Pons (tissue), 1 donor: ENCODE measurements around the gene SYNRG.
"Not testable (repeated sequence)": the region's sequence is repeated elsewhere in the genome, so short reads cannot be mapped to it uniquely, and the experiment has no call there.

ENCODE experiments used
- DNase-seq: peaks from one replicate; pipeline ENCODE4 v3.0.0-alpha.2; 2016; ENCODE audit warnings: low spot score

SYNRG gene, protein sequence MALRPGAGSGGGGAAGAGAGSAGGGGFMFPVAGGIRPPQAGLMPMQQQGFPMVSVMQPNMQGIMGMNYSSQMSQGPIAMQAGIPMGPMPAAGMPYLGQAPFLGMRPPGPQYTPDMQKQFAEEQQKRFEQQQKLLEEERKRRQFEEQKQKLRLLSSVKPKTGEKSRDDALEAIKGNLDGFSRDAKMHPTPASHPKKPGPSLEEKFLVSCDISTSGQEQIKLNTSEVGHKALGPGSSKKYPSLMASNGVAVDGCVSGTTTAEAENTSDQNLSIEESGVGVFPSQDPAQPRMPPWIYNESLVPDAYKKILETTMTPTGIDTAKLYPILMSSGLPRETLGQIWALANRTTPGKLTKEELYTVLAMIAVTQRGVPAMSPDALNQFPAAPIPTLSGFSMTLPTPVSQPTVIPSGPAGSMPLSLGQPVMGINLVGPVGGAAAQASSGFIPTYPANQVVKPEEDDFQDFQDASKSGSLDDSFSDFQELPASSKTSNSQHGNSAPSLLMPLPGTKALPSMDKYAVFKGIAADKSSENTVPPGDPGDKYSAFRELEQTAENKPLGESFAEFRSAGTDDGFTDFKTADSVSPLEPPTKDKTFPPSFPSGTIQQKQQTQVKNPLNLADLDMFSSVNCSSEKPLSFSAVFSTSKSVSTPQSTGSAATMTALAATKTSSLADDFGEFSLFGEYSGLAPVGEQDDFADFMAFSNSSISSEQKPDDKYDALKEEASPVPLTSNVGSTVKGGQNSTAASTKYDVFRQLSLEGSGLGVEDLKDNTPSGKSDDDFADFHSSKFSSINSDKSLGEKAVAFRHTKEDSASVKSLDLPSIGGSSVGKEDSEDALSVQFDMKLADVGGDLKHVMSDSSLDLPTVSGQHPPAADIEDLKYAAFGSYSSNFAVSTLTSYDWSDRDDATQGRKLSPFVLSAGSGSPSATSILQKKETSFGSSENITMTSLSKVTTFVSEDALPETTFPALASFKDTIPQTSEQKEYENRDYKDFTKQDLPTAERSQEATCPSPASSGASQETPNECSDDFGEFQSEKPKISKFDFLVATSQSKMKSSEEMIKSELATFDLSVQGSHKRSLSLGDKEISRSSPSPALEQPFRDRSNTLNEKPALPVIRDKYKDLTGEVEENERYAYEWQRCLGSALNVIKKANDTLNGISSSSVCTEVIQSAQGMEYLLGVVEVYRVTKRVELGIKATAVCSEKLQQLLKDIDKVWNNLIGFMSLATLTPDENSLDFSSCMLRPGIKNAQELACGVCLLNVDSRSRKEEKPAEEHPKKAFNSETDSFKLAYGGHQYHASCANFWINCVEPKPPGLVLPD (N-terminal part only)

GRCh38 chr17:37609170-37610040, at the start of gene SYNRG:
TSS of gene SYNRG (minus strand) at chr17:37609418. CDS start at chr17:37609355, 63 bp downstream.
- peak; percentile 94 for DNase-seq

DNA sequence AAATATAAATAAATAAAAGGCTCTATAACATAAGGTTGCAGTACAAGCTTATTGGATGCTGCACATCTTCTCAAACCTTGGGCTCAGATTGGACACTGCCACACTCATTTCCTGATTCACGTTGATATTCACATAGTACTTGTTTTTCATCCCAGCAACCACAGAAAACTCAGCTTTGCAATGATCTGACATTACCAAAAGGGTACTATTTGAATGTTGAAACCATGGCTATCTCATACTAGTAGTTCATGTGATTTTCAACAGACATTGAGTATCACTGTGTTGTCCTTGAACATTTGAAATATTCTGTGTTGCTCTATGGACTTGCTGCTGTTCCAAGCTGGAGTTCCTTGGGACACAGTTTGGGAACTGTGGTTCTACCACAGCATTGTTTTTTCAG, 48.0 kb upstream of the SYNRG start:
- DNase-seq: no peak

DNA sequence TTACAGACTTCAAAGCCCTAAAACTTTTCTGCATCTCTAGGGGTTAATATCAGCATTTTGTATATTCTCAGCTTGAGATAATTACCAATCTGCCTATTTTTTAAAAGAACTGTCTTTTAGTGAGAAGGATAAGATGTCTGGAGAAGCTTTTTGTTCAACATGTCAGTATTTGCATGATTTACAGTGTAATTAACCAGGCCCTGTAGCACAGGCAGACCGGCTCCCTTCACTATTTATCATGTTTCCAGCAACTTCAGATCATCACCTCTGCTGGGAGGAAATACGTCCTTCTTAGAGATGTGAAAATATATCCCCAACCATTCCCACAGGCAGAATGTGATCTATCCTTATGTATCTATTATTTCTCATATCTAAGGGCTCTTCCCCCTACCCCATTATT, 42.6 kb upstream of the SYNRG start:
- DNase-seq: no peak

- DNase-seq: peak; percentile 64
Observed at GRCh38 chr17:37650419-37651003, 41.3 kb upstream of the SYNRG start.

GRCh38 chr17:37648555-37648954, 39.3 kb upstream of the SYNRG start:
- DNase-seq: no peak

DNA sequence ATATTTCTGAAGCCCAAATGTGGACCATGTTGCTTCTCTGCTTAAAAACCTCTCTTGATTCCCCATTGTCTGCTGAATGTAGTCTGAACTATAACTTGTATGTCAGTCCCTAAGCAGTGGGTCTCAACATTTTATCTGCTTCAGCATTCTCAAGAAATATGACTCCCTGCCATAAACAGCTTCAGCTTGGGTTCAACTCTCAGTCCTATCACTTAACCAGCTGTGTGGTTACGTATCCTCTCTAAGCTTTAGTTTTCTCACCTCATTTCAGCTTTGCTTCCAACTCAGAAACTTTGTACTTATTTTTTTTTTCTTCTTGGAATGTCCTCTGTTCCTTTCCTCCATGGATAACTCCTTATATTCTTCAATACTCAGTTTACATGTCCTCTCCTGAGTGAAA, 38.6 kb upstream of the SYNRG start:
- no peak for DNase-seq

- no peak for DNase-seq
Observed at GRCh38 chr17:37643869-37644268, 34.7 kb upstream of the SYNRG start.

DNA sequence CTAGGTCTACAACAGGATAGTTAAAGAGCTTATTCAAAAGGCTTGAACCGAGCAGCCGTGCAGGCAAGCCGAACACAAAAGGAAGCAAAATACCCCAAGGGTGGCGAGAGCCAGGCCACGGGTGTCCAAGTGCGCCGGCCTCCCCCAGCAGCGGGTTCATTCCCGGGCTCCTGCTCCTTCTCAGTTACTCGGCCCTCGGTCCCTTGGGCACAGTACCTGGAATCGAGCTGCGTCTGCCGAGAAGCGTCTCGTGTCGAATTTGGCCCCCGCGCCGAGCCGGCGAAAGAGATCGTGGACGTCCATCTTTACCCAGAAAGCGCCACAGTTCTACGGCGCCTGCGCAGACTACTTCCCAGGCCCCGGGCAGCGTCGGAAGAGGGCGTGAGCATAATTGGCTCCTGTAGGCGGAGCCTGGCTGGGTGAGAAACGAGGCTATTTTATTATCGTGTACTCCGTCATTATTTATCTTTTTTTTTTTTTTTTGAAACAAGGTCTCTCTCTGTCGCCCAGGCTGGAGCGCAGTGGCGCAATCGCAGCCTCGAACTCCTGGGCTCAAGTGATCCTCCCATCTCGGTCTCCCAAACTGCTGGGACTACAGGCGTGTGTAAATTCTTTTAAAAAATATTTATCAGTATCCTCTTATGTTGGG, 34.0 kb upstream of the SYNRG start, which contains the start of gene DDX52:
Gene DDX52 (minus strand): TSS at position 329 of the 649 bp plus-strand sequence. CDS start 26 bp downstream, at position 303.
- DNase-seq: peak; percentile 90

DNA sequence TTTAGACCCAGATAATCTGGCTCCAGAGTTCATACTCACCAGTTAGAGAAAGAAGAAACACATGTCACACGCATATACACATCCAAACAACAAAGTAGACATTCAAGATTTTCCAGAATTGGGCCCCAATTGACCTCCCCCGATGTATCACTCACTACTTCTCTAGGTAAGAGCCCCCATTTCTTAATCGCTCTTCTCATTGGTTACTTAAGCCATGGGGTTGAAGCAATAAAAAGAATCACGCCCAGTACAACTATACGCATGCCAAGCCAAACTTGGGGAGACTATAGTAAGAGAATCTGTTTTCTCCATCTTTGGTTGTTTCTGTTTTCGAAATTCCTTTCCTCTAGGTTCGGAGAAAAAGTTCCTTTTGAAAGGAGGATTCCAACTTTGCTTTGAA, 33.5 kb upstream of the SYNRG start:
- peak; percentile 18 for DNase-seq

GRCh38 chr17:37640015-37640414, 30.8 kb upstream of the SYNRG start:
- DNase-seq: no peak

- DNase-seq: no peak
Observed at GRCh38 chr17:37637956-37638355, 28.7 kb upstream of the SYNRG start.

DNA sequence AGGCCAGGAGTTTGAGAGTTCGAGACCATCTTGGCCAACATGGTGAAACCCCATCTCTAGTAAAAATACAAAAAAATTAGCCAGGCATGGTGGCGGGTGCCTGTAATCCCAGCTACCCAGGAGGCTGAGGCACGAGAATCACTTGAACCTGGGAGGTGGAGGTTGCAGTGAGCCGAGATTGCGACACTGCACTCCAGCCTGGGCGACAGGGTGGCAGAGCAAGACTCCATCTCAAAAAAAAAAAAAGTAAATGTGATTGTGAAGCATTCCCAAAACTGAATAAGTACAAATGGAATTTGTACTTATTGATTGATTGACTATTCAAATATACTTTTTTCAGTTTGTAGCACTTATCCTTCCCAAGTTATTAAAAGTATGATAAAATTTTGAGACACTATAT, 7.2 kb upstream of the SYNRG start:
- not testable (repeated sequence) for DNase-seq

DNA sequence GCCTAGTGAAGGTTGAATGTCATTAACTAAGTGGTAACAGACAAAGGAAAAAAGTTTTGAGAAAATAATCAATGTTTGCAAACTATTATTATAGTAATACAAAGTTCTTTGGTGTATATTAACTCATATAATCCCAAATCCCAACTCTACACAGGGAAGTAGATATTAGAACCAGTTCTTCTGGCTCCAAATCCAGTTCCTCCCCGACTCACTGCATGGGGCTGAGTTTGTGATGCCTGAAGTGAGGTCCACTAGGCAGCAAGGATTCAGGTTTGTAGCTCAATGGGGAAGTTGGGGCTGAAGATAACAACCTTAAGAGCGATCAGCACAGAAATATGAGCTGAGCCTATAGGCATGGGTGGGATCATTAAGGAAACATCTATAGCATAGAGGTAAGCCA, 5.6 kb upstream of the SYNRG start:
- no peak for DNase-seq

- no peak for DNase-seq
Observed at GRCh38 chr17:37614391-37614790, 5.2 kb upstream of the SYNRG start.

- peak; percentile 34 for DNase-seq
Observed at GRCh38 chr17:37610971-37611370, 1.8 kb upstream of the SYNRG start.

DNA sequence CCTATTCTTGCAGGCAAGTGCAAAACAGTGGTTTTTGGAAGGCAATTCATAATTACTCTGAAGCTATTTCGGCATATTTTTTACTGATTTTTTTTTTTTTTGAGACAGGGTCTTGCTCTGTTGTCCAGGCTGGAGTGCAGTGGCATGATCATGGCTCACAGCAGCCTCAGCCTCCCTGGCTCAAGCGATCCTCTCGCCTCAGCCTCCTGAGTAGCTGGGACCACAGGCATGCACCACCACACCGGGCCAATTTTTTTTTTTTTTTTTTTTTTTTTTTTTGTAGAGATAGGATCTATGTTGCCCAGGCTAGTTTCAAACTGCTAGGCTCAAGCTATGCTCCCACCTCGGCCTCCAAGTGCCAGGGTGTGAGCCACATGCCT, 813 bp upstream of the SYNRG start:
- not testable (repeated sequence) for DNase-seq

GRCh38 chr17:37608351-37609169, 658 bp downstream of the SYNRG start:
- peak; percentile 69 for DNase-seq

DNA sequence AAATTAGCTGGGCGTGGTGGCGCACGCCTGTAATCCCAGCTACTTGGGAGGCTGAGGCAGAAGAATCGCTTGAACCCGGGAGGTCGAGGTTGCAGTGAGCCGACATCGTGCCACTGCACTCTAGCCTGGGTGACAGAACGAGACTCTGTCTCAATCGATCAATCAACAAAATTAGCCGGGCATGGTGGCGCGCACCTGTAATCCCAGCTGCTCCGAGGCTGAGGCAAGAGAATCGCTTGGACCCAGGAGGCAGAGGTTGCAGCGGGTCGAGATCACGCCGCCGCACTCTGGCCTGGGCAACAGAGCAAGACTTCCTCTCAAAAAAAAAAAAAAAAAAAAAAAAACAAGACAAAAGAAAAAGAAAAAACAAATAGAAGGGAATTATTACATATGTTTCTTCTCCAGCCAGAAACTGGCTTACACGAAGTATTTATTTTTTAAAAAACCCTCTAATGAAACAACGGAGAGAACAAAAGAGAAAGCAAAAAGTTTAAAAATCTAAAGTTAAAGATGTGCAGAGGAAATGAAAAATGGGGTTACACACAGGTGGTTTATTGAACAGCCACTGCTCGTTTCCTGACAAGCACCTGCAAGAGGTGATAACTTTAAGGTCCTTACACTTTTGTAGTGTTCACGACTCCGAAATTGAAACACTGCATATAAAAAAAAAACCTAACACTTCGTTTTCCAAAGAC, 1.4 kb downstream of the SYNRG start:
- DNase-seq: no peak
